BJ (cell line): ENCODE data around the gene PID1. TPM values are rescaled to one million over a fixed set of nuclear protein-coding genes. Genes with fewer than 3 reads are reported as not detected.

Experiments
- CTCF ChIA-PET: fragments of 350-600 bp; formaldehyde crosslinking; extraction: SDS; loops from one replicate; lab custom pipeline; 2021; ENCODE audit warnings: antibody characterized with exemption, inconsistent platforms; lab: Yijun Ruan, JAX
- POLR2A ChIA-PET: fragments of 300-600 bp; sonication (Branson Sonifier 250); formaldehyde crosslinking; extraction: SDS; loops from one replicate; lab custom pipeline; 2021; ENCODE audit warnings: antibody characterized with exemption; lab: Charles Lee
- DNase-seq: peaks from one replicate; pipeline ENCODE4 v3.0.0-alpha.2; 2011; ENCODE audit warnings: low read depth
- H3K27me3 ChIP-seq: 2 replicates; pipeline ENCODE4 v1.6.0; 2011; ENCODE audit warnings: low read length; ENCODE audit not compliant: control insufficient read depth, insufficient read depth
- H3K36me3 ChIP-seq: 2 replicates; pipeline ENCODE4 v1.5.1; 2011; ENCODE audit warnings: low read length; ENCODE audit not compliant: control insufficient read depth, insufficient read depth
- H3K4me3 ChIP-seq: 2 replicates; pipeline ENCODE4 v1.5.1; 2011; ENCODE audit warnings: low read depth, mild to moderate bottlenecking, control low read depth, low read length
- polyA plus RNA-seq: library from polyadenylated mRNA; depleted of rRNA; stranded (reverse); fragments of >200 nt; gene quantifications from 2 replicates; pipeline ENCODE4 v1.2.3, GENCODE V29; 2011
- TF ChIP-seq, protein P1 (sequence below): IDR thresholded peaks from 2 replicates; pipeline ENCODE4 v1.5.1; 2011; ENCODE audit warnings: low read depth, mild to moderate bottlenecking, control low read depth, inconsistent platforms, low read length, moderate library complexity; ENCODE audit not compliant: insufficient read depth

Gene PID1
- polyA plus RNA-seq, 1 experiment = 8.8 TPM

DNA sequence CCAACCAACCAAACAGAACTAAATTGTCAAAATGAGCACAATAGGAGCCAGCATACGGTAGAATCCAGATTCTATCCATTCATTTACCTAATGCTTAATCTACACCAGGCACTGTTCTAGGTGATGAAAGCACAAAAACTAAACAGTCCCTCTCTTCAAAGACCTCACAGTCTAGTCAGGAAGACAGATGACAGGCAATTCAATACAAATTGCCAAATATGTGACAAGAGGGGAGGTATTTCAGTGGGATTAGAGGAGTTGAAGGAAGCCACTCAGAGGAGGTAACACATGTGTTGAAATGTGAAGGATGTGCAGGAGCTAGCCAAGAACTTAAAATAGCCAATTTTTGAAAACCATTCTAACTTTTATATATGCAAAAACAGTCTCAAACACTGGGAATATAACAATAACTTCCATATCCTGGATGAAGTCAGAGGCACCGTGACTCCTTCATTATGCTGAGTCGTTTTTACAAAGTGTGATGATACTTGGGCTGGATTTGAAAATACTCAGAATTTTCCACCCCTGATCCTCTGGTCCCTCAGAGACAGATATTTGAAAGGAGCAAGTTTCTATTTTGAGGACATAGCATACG, 204.9 kb downstream of the PID1 start:
- TF ChIP-seq, protein P1, sequence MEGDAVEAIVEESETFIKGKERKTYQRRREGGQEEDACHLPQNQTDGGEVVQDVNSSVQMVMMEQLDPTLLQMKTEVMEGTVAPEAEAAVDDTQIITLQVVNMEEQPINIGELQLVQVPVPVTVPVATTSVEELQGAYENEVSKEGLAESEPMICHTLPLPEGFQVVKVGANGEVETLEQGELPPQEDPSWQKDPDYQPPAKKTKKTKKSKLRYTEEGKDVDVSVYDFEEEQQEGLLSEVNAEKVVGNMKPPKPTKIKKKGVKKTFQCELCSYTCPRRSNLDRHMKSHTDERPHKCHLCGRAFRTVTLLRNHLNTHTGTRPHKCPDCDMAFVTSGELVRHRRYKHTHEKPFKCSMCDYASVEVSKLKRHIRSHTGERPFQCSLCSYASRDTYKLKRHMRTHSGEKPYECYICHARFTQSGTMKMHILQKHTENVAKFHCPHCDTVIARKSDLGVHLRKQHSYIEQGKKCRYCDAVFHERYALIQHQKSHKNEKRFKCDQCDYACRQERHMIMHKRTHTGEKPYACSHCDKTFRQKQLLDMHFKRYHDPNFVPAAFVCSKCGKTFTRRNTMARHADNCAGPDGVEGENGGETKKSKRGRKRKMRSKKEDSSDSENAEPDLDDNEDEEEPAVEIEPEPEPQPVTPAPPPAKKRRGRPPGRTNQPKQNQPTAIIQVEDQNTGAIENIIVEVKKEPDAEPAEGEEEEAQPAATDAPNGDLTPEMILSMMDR = no peak
- CTCF ChIA-PET = interaction anchor here (1.0 kb wide), 1 partner anchor 26 kb away, joined by 3 read pairs; no protein-coding TSS in a partner anchor
- POLR2A ChIA-PET = no interaction called here
- Histone ChIP-seq H3K4me3 (no peak overlapping the region), H3K36me3 (no peaks in the 10 kb centered on the region), H3K27me3 (no peaks in the 10 kb centered on the region)
- no peak for DNase-seq

DNA sequence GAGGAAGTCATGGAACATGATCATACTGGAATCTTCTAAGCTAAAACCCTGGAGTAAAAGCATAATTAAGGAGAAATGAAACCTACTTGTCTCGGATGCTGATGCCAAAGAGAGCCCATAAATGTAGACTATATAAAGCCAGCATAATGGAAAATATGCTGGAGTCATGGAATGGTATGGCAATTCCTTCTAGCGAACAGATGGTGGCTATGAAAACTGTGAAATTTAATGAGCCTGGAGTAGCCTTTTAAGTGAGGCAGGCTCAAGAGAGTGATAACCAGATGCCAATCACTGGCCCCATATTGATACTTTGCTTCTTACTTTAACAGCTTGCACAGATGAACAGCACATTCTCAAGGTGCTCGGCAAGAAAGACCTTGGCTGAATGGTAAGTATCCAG, 206.3 kb downstream of the PID1 start:
- DNase-seq = no peak
- Histone ChIP-seq H3K27me3 (no peaks in the 10 kb centered on the region), H3K4me3 (no peak overlapping the region), H3K36me3 (no peaks in the 10 kb centered on the region)
- CTCF ChIA-PET = no interaction called here
- TF ChIP-seq, protein P1 = no peak
- POLR2A ChIA-PET = no interaction called here

DNA sequence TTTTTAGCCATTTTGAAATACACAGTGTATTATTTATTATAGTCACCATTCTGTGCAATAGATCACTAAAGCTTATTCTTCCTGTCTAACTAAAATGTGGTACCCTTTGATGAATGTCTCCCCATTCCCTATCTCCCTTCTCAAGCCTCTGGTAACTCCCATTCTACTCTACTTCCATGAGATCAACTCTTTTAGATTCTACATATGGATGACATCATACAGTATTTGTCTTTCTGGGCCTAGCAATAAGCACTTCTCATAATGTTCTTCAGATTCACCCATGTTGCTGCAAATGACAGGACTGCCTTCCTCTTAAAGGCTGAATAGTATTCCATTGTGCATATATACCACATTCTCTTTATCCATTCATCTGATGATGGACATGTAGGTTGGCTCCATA, 210.9 kb downstream of the PID1 start:
- POLR2A ChIA-PET = no interaction called here
- Histone ChIP-seq H3K4me3 (no peak overlapping the region), H3K36me3 (no peaks in the 10 kb centered on the region), H3K27me3 (no peaks in the 10 kb centered on the region)
- DNase-seq = no peak
- TF ChIP-seq, protein P1 = no peak
- CTCF ChIA-PET = no interaction called here

DNA sequence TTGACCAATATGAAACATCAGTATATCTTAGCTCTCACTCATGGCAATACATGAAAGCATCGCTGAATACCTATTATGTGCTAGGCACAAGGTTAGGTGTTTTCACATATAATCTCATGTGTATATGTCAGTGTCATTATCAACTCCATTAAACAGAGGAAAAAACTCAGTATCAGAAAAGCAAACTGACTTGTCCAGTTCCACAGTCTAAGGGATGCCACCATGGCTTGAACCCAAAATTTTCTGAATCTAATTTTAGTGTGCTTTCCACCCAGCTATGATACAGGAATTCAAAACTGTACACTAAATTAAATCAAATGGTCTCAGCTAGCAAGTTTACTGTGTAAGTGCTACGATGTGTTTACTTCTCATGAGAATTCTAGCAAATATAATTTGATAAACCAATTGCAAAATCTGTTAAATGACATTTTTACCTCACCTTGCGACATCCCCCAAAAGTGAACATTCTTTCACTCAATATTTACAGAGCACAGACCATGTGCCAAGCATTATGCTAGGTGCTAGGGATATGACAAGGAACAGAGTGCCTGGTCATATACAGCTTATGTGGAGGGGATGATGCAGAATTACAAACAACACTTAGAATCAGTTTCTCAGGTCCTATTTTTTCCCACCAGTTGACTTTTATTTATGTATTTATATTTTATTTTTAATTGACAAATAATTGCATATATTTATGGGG, 211.6 kb downstream of the PID1 start:
- TF ChIP-seq, protein P1 = no peak
- ChIA-PET CTCF (no interaction called here), POLR2A (no interaction called here)
- Histone ChIP-seq H3K4me3 (no peak overlapping the region), H3K27me3 (no peaks in the 10 kb centered on the region), H3K36me3 (no peaks in the 10 kb centered on the region)
- DNase-seq = no peak

DNA sequence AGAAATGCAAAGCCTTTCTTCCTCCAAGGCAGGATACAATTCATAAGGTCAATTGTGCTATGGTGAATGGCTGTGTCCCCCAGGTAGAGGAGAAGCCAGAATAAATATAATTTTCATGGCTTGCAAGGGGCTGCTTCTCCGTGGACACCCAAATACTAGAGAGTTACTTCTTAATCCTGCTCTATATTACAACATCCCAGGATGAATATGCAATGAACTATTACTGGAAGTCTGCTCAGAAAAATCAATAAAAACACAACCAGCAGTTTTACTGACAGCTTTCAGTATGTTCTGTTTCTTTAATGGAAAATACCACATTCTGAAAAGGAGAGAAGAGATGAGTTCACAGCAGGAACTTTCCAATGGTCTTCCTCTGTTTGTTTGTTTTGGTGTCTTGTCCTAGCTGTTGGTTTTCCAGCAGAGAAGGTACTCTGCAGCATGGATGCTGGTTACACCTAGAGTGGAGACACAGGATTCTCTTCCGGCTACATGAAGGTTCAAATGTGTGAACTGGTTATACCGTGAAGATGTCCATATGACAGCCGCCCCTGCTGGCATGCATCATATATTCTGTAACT, 213.0 kb downstream of the PID1 start:
- no peak for DNase-seq
- TF ChIP-seq, protein P1 = no peak
- Histone ChIP-seq H3K36me3 (no peaks in the 10 kb centered on the region), H3K27me3 (no peaks in the 10 kb centered on the region), H3K4me3 (no peak overlapping the region)
- ChIA-PET CTCF (interaction anchor here (0.6 kb wide), 1 partner anchor 66 kb away, joined by 3 read pairs; no protein-coding TSS in a partner anchor), POLR2A (interaction anchor here (0.7 kb wide), 1 partner anchor 589 kb away, joined by 14 read pairs; no protein-coding TSS in a partner anchor)
